Neuronal stem cell (in vitro differentiated cells): ENCODE results near the gene ECPAS.

ENCODE experiments used
- DNase-seq: peaks from one replicate; pipeline ENCODE4 v3.0.0-alpha.2; 2013; ENCODE audit warnings: low spot score
- H2AFZ ChIP-seq: one replicate; pipeline ENCODE4 v1.6.1; 2013; ENCODE audit warnings: mild to moderate bottlenecking, low read length, inconsistent platforms
- H2AK5ac ChIP-seq: 2 replicates; pipeline ENCODE4 v1.6.1; 2013; ENCODE audit warnings: low read depth, mild to moderate bottlenecking, inconsistent platforms, low read length, moderate library complexity, mixed read lengths
- H2BK120ac ChIP-seq: 2 replicates; pipeline ENCODE4 v1.6.1; 2013; ENCODE audit warnings: low read depth, mild to moderate bottlenecking, inconsistent platforms, low read length, moderate library complexity, mixed read lengths
- H2BK12ac ChIP-seq: one replicate; pipeline ENCODE4 v1.6.1; 2013; ENCODE audit warnings: low read length, inconsistent platforms
- H2BK15ac ChIP-seq: 2 replicates; pipeline ENCODE4 v1.6.1; 2013; ENCODE audit warnings: mild to moderate bottlenecking, low read length, inconsistent platforms, mixed read lengths
- H2BK5ac ChIP-seq: one replicate; pipeline ENCODE4 v1.6.1; 2013; ENCODE audit warnings: inconsistent platforms, mild to moderate bottlenecking, low read length, moderate library complexity
- H3K14ac ChIP-seq: one replicate; pipeline ENCODE4 v1.6.1; 2013; ENCODE audit warnings: low read length, inconsistent platforms
- H3K18ac ChIP-seq: 2 replicates; pipeline ENCODE4 v1.6.1; 2013; ENCODE audit warnings: low read length, inconsistent platforms
- H3K23ac ChIP-seq: 2 replicates; pipeline ENCODE4 v1.6.1; 2013; ENCODE audit warnings: low read depth, mild to moderate bottlenecking, mixed read lengths, low read length, inconsistent platforms; ENCODE audit not compliant: poor library complexity
- H3K27ac ChIP-seq: replicated peaks from 3 replicates; pipeline ENCODE4 v1.5.1; 2013; ENCODE audit warnings: low read length, inconsistent platforms
- H3K27me3 ChIP-seq, 3 experiments: 2 replicates each; pipeline ENCODE4 v1.6.1; 2013; ENCODE audit warnings: low read length in 3 of 3, mild to moderate bottlenecking in 2 of 3, inconsistent platforms in 1 of 3, low read depth in 1 of 3, mixed read lengths in 1 of 3, moderate library complexity in 1 of 3; ENCODE audit not compliant: control insufficient read depth in 3 of 3, insufficient read depth in 3 of 3
- H3K36me3 ChIP-seq, 2 donors: replicated peaks in 1 of 2; 2 replicates each; pipeline ENCODE4 v1.6.1; 2013; ENCODE audit warnings: low read length in 2 of 2; ENCODE audit not compliant: control insufficient read depth in 2 of 2, insufficient read depth in 2 of 2
- H3K4ac ChIP-seq: 2 replicates; pipeline ENCODE4 v1.6.1; 2013; ENCODE audit warnings: inconsistent platforms, mild to moderate bottlenecking, low read length, moderate library complexity
- H3K4me1 ChIP-seq, 2 donors: 1 replicate in 1 of 2; 2 replicates in 1 of 2; pipeline ENCODE4 v1.6.1; 2013; ENCODE audit warnings: low read length in 2 of 2, low read depth in 1 of 2; ENCODE audit not compliant: control insufficient read depth in 2 of 2, insufficient read depth in 1 of 2
- H3K4me2 ChIP-seq: one replicate; pipeline ENCODE4 v1.6.1; 2013; ENCODE audit warnings: mild to moderate bottlenecking, low read length, inconsistent platforms; ENCODE audit not compliant: insufficient read depth, poor library complexity, severe bottlenecking
- H3K4me3 ChIP-seq, 2 donors: 2 replicates each; pipeline ENCODE4 v1.5.1; 2013; ENCODE audit warnings: low read length in 2 of 2, mild to moderate bottlenecking in 2 of 2, inconsistent platforms in 1 of 2, moderate library complexity in 1 of 2
- H3K79me1 ChIP-seq: one replicate; pipeline ENCODE4 v1.6.1; 2013; ENCODE audit warnings: low read depth, mild to moderate bottlenecking, inconsistent platforms, low read length, moderate library complexity
- H3K9ac ChIP-seq: one replicate; pipeline ENCODE4 v1.6.1; 2013; ENCODE audit warnings: mild to moderate bottlenecking, low read depth, low read length, inconsistent platforms; ENCODE audit not compliant: poor library complexity
- H3K9me3 ChIP-seq, 2 donors: replicated peaks in 1 of 2; 2 replicates each; pipeline versions ENCODE3 to v1.6.1; 2013; ENCODE audit warnings: low read length in 2 of 2, mild to moderate bottlenecking in 2 of 2, inconsistent platforms in 1 of 2, low read depth in 1 of 2, mixed read lengths in 1 of 2, moderate library complexity in 1 of 2; ENCODE audit not compliant: control insufficient read depth in 2 of 2, insufficient read depth in 1 of 2
- H4K8ac ChIP-seq: one replicate; pipeline ENCODE4 v1.6.1; 2013; ENCODE audit warnings: low read depth, mild to moderate bottlenecking, inconsistent platforms, low read length, moderate library complexity
- H4K91ac ChIP-seq: one replicate; pipeline ENCODE4 v1.6.1; 2013; ENCODE audit warnings: low read length, low read depth, mild to moderate bottlenecking, inconsistent platforms; ENCODE audit not compliant: poor library complexity
- WGBS, 2 donors: extraction: QIAGEN DNeasy Blood & Tissue Kit; methylation state at CpG; one replicate each; pipeline ENCODE4 v1.1.7; 2013; ENCODE audit warnings: missing lambda C conversion rate in 2 of 2, mixed read lengths in 1 of 2; ENCODE audit not compliant: insufficient read length in 2 of 2, insufficient replicate concordance in 1 of 2; ENCODE audit errors: extremely low coverage in 2 of 2; 5-methylcytosine and 5-hydroxymethylcytosine counted together

ECPAS gene

GRCh38 chr9:111458139-111459009 is 25.8 kb downstream of the ECPAS start:
- H3K9me3 ChIP-seq, result peaks cover 2 to 21% of the 10 kb centered on the region in 2 donors
- no peak overlapping the region for H2BK15ac ChIP-seq
- no peak for DNase-seq
- no peak overlapping the region for H3K4me3 ChIP-seq
- no peak overlapping the region for H3K14ac ChIP-seq
- H3K27ac ChIP-seq, result no peak overlapping the region
- H3K79me1 ChIP-seq, result peaks cover 3% of the 10 kb centered on the region
- H3K18ac ChIP-seq, result no peak overlapping the region
- no peak overlapping the region for H2AK5ac ChIP-seq
- no peak overlapping the region for H3K4me2 ChIP-seq
- H2BK120ac ChIP-seq, result no peak overlapping the region
- H3K4ac ChIP-seq, result no peak overlapping the region
- no peak overlapping the region for H2BK12ac ChIP-seq
- H2AFZ ChIP-seq, result no peak overlapping the region
- H3K27me3 ChIP-seq, result no peaks in the 10 kb centered on the region
- no CpG with 5 or more reads among the region's 7 CpGs for WGBS, 2 donors
- no peak overlapping the region for H3K9ac ChIP-seq
- H4K91ac ChIP-seq, result no peak overlapping the region
- no peak overlapping the region for H2BK5ac ChIP-seq
- H3K4me1 ChIP-seq, result peaks cover 0 to 1% of the 10 kb centered on the region in 2 donors
- H3K23ac ChIP-seq, result no peak overlapping the region
- H3K36me3 ChIP-seq, result no peaks in the 10 kb centered on the region
- H4K8ac ChIP-seq, result no peak overlapping the region

DNA sequence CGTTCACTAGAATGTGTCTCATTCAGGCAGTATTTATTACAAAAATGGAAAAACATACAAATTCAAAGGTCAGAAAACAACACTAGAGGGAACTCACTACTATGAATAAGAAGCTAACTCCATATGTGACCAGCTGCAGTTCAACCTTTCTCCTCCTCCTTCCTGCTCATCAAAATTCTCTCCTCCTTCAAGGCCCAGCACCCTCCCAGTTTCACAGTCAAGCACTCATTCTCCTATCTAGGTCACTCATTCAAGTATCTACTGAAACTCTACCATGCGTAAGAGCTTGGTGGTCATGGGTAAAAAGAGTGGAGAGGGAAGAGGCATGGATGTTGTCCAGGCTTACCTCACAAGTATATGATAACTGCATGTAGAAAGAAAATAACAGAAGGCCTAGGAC is 27.7 kb downstream of the ECPAS start:
- WGBS, 2 donors, result no CpG with 5 or more reads among the region's 2 CpGs

GRCh38 chr9:111455638-111456037 is 28.5 kb downstream of the ECPAS start:
- Histone ChIP-seq H3K36me3 (peaks cover 0 to 5% of the 10 kb centered on the region in 2 donors), H3K4me3 (no peak overlapping the region), H3K18ac (no peak overlapping the region), H4K8ac (no peak overlapping the region), H2AK5ac (no peak overlapping the region), H3K4me1 (peaks cover 0 to 1% of the 10 kb centered on the region in 2 donors), H2BK5ac (no peak overlapping the region), H3K4me2 (no peak overlapping the region), H4K91ac (no peak overlapping the region), H3K14ac (no peak overlapping the region), H2AFZ (no peak overlapping the region), H3K23ac (no peak overlapping the region), H3K27ac (no peak overlapping the region), H3K9ac (no peak overlapping the region), H3K79me1 (no peaks in the 10 kb centered on the region), H2BK120ac (no peak overlapping the region), H3K4ac (no peak overlapping the region), H3K9me3 (peaks cover 0 to 2% of the 10 kb centered on the region in 2 donors), H3K27me3 (no peaks in the 10 kb centered on the region), H2BK15ac (no peak overlapping the region), H2BK12ac (no peak overlapping the region)
- DNase-seq, result no peak
- no CpG with 5 or more reads among the region's 2 CpGs for WGBS, 2 donors

More for the DNA sequence above, 27.7 kb downstream of the ECPAS start:
- Histone ChIP-seq H3K14ac (no peak overlapping the region), H2BK120ac (no peak overlapping the region), H3K4ac (no peak overlapping the region), H3K23ac (no peak overlapping the region), H3K9me3 (peaks cover 0 to 11% of the 10 kb centered on the region in 2 donors), H3K79me1 (no peaks in the 10 kb centered on the region), H3K4me3 (no peak overlapping the region), H3K36me3 (no peaks in the 10 kb centered on the region), H3K9ac (no peak overlapping the region), H3K4me2 (no peak overlapping the region), H3K27me3 (no peaks in the 10 kb centered on the region), H3K4me1 (peaks cover 0 to 1% of the 10 kb centered on the region in 2 donors), H4K8ac (no peak overlapping the region), H2BK5ac (no peak overlapping the region), H3K27ac (no peak overlapping the region), H2AFZ (no peak overlapping the region), H2BK12ac (no peak overlapping the region), H4K91ac (no peak overlapping the region), H2AK5ac (no peak overlapping the region), H3K18ac (no peak overlapping the region), H2BK15ac (no peak overlapping the region)
- no peak for DNase-seq

GRCh38 chr9:111454751-111455150 is 29.4 kb downstream of the ECPAS start:
- Histone ChIP-seq H2BK5ac (no peak overlapping the region), H3K9ac (no peak overlapping the region), H2BK15ac (no peak overlapping the region), H3K14ac (no peak overlapping the region), H3K4me2 (no peak overlapping the region), H3K4ac (no peak overlapping the region), H2AFZ (no peak overlapping the region), H3K4me1 (peaks cover 0 to 1% of the 10 kb centered on the region in 2 donors), H3K79me1 (no peaks in the 10 kb centered on the region), H3K23ac (no peak overlapping the region), H4K8ac (no peak overlapping the region), H4K91ac (no peak overlapping the region), H3K9me3 (no peaks in the 10 kb centered on the region), H2BK12ac (no peak overlapping the region), H3K36me3 (peaks cover 0 to 14% of the 10 kb centered on the region in 2 donors), H3K27ac (no peak overlapping the region), H3K4me3 (no peak overlapping the region), H2AK5ac (no peak overlapping the region), H2BK120ac (no peak overlapping the region), H3K27me3 (no peaks in the 10 kb centered on the region), H3K18ac (no peak overlapping the region)
- no CpG with 5 or more reads among the region's 5 CpGs for WGBS, 2 donors
- DNase-seq, result no peak
